K562 (cell line): Measurements from ENCODE around the gene GTF2A1. TPM values are rescaled to one million over a fixed set of nuclear protein-coding genes. Genes with fewer than 3 reads are reported as not detected.
A peak's percentile ranks its signal among the peaks of the same experiment; 100 is the strongest.

Experiments
- CBX1 ChIP-seq: sonication (generic); IDR thresholded peaks from 2 replicates; pipeline ENCODE4 v1.6.1; 2016; ENCODE audit warnings: antibody characterized with exemption, low read depth, mild to moderate bottlenecking
- CGGBP1 ChIP-seq: fragments of 250-450 bp; sonication (Bioruptor Pico); IDR thresholded peaks from 2 replicates; pipeline ENCODE4 v1.9.0; 2021; ENCODE audit warnings: mild to moderate bottlenecking
- ETV5 ChIP-seq: sonication (generic); formaldehyde crosslinking; IDR thresholded peaks from 2 replicates; pipeline ENCODE4 v1.4.0; 2020; ENCODE audit warnings: low read depth, mild to moderate bottlenecking, missing genetic modification reagents
- GABPA ChIP-seq: fragments of 200-800 bp; sonication (Bioruptor generic); conservative IDR thresholded peaks from 2 replicates; pipeline ENCODE4 v1.6.1; 2016; ENCODE audit warnings: low read depth, missing genetic modification characterization, missing compliant biosample characterization
- HMGXB4 ChIP-seq: sonication (generic); formaldehyde crosslinking; IDR thresholded peaks from 2 replicates; pipeline ENCODE4 v1.8.1; 2023; ENCODE audit warnings: mild to moderate bottlenecking, missing genetic modification reagents
- HNRNPUL1 ChIP-seq: fragments of 200-400 bp; formaldehyde crosslinking; IDR thresholded peaks from 2 replicates; pipeline ENCODE4 v1.6.1; 2017; ENCODE audit warnings: low read length
- KAT8 ChIP-seq: fragments of 450-650 bp; IDR thresholded peaks from 2 replicates; pipeline ENCODE4 v1.6.1; 2016; ENCODE audit warnings: low read depth, mild to moderate bottlenecking
- NCOA1 ChIP-seq: fragments of 450-650 bp; IDR thresholded peaks from 2 replicates; pipeline ENCODE4 v1.6.1; 2016; ENCODE audit warnings: low read depth
- NFE2L1 ChIP-seq: fragments of 450-650 bp; IDR thresholded peaks from 2 replicates; pipeline ENCODE4 v1.6.1; 2016; ENCODE audit warnings: missing genetic modification characterization, low read depth, mild to moderate bottlenecking, missing compliant biosample characterization, moderate library complexity, borderline replicate concordance
- PHF21A ChIP-seq: fragments of 450-650 bp; IDR thresholded peaks from 2 replicates; pipeline ENCODE4 v1.6.1; 2017; ENCODE audit warnings: low read depth, borderline replicate concordance
- PML ChIP-seq: IDR thresholded peaks from 2 replicates; pipeline ENCODE4 v1.6.1; 2012; ENCODE audit warnings: low read length, inconsistent platforms
- POLR2AphosphoS5 ChIP-seq: IDR thresholded peaks from 2 replicates; pipeline ENCODE4 v1.6.1; 2011; ENCODE audit warnings: mild to moderate bottlenecking, low read depth, low read length, moderate library complexity; ENCODE audit not compliant: control insufficient read depth, insufficient read depth
- POLR2H ChIP-seq: IDR thresholded peaks from 2 replicates; pipeline ENCODE4 v1.6.1; 2016; ENCODE audit warnings: missing genetic modification characterization, low read depth, mild to moderate bottlenecking, control low read depth, missing compliant biosample characterization, moderate library complexity
- SMARCA5 ChIP-seq: fragments of 450-650 bp; IDR thresholded peaks from 2 replicates; pipeline ENCODE4 v1.6.1; 2016
- TAL1 ChIP-seq: fragments of 450-650 bp; IDR thresholded peaks from 2 replicates; pipeline ENCODE4 v1.6.1; 2016; ENCODE audit warnings: mild to moderate bottlenecking
- TRIM28 ChIP-seq: fragments of 450-650 bp; IDR thresholded peaks from 2 replicates; pipeline ENCODE4 v1.6.1; 2017
- ZNF224 ChIP-seq: sonication (generic); formaldehyde crosslinking; IDR thresholded peaks from 2 replicates; pipeline ENCODE4 v1.8.0; 2022; ENCODE audit warnings: mild to moderate bottlenecking, missing genetic modification reagents
- ZNF77 ChIP-seq: fragments of 250-450 bp; sonication (Bioruptor Pico); IDR thresholded peaks from 2 replicates; pipeline ENCODE4 v1.5.0; 2020
- polyA plus RNA-seq, 8 experiments: library from polyadenylated mRNA; depleted of rRNA in 4 of 8; stranded (reverse) in 5 of 8; unstranded in 3 of 8; fragments of >200 nt; fragmentation: Nextera tagmentation in 2 of 8; fragmentation: Illumina TruSeq in 1 of 8; extraction: Ambion mirVana in 2 of 8; extraction: Trizol in 1 of 8; gene quantifications; 2 replicates each; pipeline versions ENCODE4 v1.2.1 to v1.2.3, GENCODE V29; 2011 to 2014; ENCODE audit warnings: inconsistent platforms in 1 of 8, missing spikeins in 1 of 8
- total RNA-seq, 7 experiments: library from RNA; depleted of rRNA in 6 of 7; stranded (reverse); fragments of >200 nt in 6 of 7; fragmentation: Illumina TruSeq in 2 of 7; extraction: Trizol in 2 of 7; gene quantifications; 2 replicates each; pipeline versions ENCODE4 v1.2.1 to v1.2.3, GENCODE V29; 2011 to 2021; ENCODE audit warnings: low replicate concordance in 1 of 7
- TF ChIP-seq, protein P1 (sequence below), 2 experiments: IDR thresholded peaks in 1 of 2; conservative IDR thresholded peaks in 1 of 2; 2 replicates each; pipeline ENCODE4 v1.6.1; 2016; ENCODE audit warnings: low read depth in 2 of 2, mild to moderate bottlenecking in 1 of 2, missing compliant biosample characterization in 1 of 2, missing genetic modification characterization in 1 of 2, moderate library complexity in 1 of 2
- TF ChIP-seq, protein P2 (sequence below): sonication (generic); formaldehyde crosslinking; IDR thresholded peaks from 2 replicates; pipeline ENCODE4 v1.5.0; 2020; ENCODE audit warnings: missing genetic modification reagents
- TF ChIP-seq, protein P3 (sequence below): IDR thresholded peaks from 2 replicates; pipeline ENCODE4 v1.6.1; 2012; ENCODE audit warnings: low read depth, low read length, improper control_type of control experiment, borderline replicate concordance

The GTF2A1 gene
- total and polyA plus RNA-seq, 9 of the 15 experiments (the other 6 are each of a cell fraction or from before 2014, with no cell fraction given), result 3.4 to 22.8 (median 14.7) TPM

DNA sequence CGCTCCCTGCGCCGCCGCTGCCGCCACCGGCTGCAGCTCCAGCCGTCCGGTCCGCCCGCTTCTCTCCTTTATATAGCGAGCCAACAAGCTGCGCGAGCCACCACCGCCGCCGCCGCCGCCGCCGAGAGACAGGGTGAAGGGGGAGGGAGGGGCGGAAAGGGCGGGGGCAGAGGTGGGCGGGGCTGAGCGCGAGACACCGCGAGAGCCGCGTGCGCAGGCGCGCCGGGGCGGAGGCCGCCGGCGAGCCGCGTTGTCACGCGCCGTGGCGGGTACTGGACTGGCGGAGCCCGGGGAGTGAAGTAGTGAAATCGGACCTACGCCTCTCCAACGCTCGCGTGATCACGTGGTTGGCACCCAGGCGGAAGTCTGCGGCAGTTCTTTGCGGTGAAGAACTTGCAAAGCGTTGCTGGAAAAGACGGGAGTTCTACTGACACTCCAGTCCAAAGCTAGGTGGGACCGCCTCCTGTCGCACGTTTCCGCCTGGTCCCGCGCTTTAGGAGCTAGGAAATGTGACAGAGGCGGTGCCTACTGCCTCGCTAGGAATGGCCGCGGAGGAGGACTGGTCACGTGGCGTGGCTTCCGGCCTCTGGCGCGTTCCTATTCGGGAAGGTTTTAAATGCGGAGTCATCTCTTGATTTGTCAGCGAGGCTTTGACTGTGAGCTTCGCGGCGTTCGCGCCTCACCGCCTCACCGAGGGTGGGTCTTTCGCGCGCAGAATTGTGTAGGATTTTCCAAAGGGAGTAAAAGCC lies at the start of gene GTF2A1 (continued):
- TF ChIP-seq, protein P1, sequence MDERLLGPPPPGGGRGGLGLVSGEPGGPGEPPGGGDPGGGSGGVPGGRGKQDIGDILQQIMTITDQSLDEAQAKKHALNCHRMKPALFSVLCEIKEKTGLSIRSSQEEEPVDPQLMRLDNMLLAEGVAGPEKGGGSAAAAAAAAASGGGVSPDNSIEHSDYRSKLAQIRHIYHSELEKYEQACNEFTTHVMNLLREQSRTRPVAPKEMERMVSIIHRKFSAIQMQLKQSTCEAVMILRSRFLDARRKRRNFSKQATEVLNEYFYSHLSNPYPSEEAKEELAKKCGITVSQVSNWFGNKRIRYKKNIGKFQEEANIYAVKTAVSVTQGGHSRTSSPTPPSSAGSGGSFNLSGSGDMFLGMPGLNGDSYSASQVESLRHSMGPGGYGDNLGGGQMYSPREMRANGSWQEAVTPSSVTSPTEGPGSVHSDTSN (CRISPR knock-in tag; IDR thresholded peaks at IDR 0.05; ENCODE audit: low read depth), result no peak
- TF ChIP-seq, protein P1 (tag; conservative IDR thresholded peaks at IDR 0.05; ENCODE audit: low read depth), result no peak
- TF ChIP-seq ZNF77 (CRISPR knock-in tag), result no peak
- peak; percentile 97 for TF ChIP-seq CGGBP1
- TF ChIP-seq NCOA1, result peak; percentile 41; the same call in 1 of the 2 replicates
- TF ChIP-seq TRIM28, result 0 out of 2 replicates have a peak, but pooled peaks have one; percentile 32
- no peak for TF ChIP-seq SMARCA5
- TF ChIP-seq ZNF224, result 0 out of 2 replicates have a peak, but pooled peaks have one; percentile 58
- peak; percentile 78 for TF ChIP-seq GABPA
- peak; percentile 93 for TF ChIP-seq POLR2AphosphoS5
- peak; percentile 15; the same call in 1 of the 2 replicates for TF ChIP-seq HMGXB4
- TF ChIP-seq, protein P2, sequence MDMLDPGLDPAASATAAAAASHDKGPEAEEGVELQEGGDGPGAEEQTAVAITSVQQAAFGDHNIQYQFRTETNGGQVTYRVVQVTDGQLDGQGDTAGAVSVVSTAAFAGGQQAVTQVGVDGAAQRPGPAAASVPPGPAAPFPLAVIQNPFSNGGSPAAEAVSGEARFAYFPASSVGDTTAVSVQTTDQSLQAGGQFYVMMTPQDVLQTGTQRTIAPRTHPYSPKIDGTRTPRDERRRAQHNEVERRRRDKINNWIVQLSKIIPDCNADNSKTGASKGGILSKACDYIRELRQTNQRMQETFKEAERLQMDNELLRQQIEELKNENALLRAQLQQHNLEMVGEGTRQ (CRISPR knock-in tag), result peak; percentile 96
- peak; percentile 89; the same call in 1 of the 2 replicates for TF ChIP-seq PML
- TF ChIP-seq NFE2L1 (tag), result peak; percentile 41; the same call in 1 of the 2 replicates
- no peak for TF ChIP-seq HNRNPUL1
- peak; percentile 97 for TF ChIP-seq POLR2H (tag)
- TF ChIP-seq, protein P3, sequence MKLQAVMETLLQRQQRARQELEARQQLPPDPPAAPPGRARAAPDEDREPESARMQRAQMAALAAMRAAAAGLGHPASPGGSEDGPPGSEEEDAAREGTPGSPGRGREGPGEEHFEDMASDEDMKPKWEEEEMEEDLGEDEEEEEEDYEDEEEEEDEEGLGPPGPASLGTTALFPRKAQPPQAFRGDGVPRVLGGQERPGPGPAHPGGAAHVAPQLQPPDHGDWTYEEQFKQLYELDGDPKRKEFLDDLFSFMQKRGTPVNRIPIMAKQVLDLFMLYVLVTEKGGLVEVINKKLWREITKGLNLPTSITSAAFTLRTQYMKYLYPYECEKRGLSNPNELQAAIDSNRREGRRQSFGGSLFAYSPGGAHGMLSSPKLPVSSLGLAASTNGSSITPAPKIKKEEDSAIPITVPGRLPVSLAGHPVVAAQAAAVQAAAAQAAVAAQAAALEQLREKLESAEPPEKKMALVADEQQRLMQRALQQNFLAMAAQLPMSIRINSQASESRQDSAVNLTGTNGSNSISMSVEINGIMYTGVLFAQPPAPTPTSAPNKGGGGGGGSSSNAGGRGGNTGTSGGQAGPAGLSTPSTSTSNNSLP, result no peak
- no peak for TF ChIP-seq PHF21A
- TF ChIP-seq KAT8, result no peak
- no peak for TF ChIP-seq TAL1
- peak; percentile 96 for TF ChIP-seq CBX1
- peak; percentile 96 for TF ChIP-seq ETV5 (CRISPR knock-in tag)
